GM19099 (cell line): ENCODE data around the gene SOX21.

Source experiments
- POLR2A ChIP-seq: IDR thresholded peaks from 3 replicates; pipeline ENCODE4 v1.6.1; 2011; ENCODE audit warnings: low read depth; ENCODE audit not compliant: insufficient read length; ENCODE audit errors: extremely low read depth

SOX21 gene

DNA sequence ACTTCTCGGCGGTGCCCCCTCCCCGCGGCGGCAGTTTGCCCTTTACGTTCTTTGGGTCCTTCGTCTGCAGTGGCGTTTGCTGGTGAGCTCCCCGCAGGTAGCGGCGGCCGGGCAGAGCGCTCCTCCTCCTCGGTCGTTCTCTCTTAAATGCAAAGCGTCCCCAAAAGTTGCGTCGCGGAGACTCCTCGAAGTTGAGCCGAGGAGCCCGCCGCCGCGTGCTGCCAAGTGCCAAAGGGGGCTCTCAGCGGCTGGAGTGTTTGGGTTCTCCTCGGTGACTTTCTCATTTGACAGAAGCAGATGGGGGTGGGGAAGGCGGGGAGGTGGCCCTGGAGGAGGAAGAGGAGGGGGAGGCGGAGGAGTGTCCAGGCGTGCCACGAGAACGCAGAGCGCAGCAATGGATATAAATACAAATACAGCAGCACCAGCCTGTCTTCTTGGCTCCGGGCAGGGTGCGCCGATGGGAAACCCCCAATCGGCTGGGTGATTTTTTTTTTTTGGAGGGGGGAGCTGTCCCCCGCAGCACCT is at the start of gene SOX21:
TSS of gene SOX21 (minus strand) at position 259 of the 525 bp plus-strand sequence. CDS start 496 bp downstream, outside the sequence.
- TF ChIP-seq POLR2A, result no peak

- TF ChIP-seq POLR2A, result no peak
Observed at GRCh38 chr13:94761407-94761806, 49.1 kb upstream of the SOX21 start.

DNA sequence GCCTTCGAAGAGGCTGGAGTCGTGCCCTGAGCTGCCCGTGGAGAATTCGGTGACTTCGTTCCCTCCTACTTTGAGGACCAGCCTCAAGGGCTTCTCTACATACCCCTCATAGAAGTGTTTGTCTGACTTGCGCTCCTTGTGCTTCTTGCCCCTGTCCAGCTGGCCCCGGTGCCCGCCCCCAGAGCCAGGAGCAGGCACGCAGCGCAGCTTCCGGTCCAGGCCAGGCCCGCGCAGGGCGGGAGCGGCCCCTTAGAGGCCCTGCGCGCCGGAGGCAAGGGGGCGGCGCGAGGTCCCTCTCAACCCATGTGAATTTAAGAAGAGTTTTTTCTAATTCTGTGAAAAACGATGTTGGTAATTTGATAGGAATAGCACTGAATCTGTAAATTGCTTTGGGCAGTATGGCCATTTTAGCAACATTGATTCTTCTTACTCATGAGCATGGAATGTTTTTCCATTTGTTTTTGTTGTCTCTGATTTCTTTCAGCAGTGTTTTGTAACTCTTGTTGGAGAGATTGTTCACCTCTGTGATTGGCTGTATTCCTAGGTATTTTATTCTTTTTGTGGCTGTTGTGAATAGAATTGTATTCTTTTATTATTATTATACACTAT is 46.9 kb upstream of the SOX21 start:
- no peak for TF ChIP-seq POLR2A

GRCh38 chr13:94758436-94758960 is 46.2 kb upstream of the SOX21 start:
- no peak for TF ChIP-seq POLR2A

DNA sequence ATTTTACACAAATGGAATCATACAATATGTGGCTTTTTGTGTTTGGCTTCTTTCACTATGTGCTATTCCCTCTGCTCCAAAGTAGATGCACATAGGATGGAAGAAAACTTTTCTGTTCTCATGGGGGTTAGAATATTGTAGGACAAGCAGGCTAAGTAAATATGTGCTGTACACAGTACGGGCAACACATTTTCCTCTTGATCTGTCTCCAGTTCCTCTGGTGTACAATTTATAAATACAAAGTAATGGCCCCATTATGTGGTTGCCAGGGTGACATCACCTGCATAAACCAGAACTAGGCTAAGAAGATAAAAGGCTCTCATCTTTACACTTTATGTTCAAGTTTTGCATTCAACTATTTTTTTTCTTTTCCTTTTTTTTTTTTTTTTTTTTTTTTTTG is 41.0 kb upstream of the SOX21 start:
- no peak for TF ChIP-seq POLR2A

DNA sequence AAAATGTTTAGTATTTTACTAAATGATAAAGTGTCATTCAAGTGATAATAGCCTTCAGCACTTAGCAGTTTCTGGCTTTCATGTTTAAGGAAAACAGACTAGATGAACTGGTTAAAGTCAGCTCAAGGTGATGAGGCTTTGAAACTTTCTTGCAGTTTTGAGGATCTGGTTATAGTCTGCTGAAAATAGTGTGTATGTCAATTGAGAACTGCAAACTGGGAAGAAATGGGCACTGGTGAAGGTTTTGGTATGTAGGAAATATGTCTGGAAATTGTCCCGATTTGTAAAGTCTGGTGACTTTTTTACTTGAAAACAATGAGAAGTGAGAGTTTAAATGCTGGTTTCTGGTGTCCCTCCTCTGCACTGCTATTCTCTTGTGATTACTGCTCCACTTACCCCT is 36.8 kb upstream of the SOX21 start:
- no peak for TF ChIP-seq POLR2A

DNA sequence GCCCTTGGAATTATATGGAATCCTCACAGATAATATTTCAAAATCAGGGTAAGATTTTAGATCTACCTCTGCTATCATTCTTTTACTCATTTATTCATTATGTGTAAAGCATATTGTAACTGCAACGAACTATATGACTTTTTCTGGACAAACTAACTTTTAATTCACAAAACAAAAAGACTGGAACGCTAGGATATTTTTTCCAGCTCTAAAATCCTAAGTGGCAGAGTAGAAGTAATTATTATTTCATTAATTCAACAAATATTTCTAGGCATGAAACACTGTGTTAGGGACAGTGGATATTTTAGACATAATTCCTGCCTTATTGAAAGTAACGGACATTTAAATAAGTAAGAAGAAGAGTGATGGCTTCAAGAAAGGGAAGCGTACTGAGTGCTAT is 26.9 kb upstream of the SOX21 start:
- no peak for TF ChIP-seq POLR2A

DNA sequence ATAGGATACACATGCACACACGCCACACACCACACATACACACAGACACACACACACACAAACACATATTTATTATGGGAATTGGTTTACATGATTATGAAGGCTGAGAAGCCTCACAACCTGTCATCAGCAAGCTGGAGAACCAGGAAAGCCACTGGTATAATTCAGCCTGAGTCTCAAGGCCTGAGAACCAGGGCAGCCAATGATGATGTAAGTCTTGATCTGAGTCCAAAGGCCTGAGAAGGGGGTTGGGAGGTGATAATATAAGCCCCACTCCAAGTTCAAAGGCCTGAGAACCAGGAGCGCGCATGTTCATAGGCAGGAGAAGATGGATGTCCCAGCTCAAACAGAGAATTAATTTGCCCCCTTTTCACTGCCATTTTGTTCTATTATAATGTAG is 18.7 kb upstream of the SOX21 start:
- no peak for TF ChIP-seq POLR2A

DNA sequence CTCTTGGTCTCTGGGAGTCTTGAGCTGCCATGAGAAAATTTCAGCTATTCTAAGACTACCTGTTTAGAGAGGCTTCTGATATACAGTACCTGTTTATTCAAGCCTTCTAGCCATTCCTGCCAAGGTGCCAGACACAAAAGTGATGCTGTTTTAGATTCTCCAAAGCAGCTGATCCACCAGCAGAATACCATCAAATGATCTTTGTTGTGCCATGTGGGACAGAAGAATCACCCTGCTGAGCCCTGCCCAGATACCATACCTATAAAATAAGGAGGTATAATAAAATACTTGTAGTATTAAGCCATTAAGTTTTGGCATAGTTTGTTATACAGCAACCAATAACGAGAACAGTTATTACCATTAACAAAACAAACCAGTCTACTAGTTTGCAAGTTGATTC is 14.1 kb upstream of the SOX21 start:
- no peak for TF ChIP-seq POLR2A

- TF ChIP-seq POLR2A, result no peak
Observed at GRCh38 chr13:94722609-94723345, 10.4 kb upstream of the SOX21 start.

DNA sequence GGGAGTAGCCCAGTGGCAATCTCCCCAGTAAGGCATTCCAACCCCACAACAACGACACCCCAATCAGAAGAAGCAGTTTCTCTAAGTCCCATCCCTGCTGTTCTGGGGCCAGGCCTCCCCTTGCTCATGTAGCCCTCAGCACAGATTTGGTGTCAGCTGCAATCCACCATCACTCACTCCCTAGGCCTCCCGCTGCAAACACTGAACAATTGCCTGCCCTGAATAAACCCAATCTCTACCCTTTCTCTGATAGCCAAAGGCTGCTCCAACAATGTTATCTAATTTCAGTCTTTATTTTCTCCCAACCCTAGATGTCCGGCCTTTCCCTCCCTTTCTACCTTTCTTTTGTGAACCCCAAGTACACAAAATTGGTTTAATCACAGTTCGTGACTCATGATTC is 5.6 kb upstream of the SOX21 start:
- no peak for TF ChIP-seq POLR2A

DNA sequence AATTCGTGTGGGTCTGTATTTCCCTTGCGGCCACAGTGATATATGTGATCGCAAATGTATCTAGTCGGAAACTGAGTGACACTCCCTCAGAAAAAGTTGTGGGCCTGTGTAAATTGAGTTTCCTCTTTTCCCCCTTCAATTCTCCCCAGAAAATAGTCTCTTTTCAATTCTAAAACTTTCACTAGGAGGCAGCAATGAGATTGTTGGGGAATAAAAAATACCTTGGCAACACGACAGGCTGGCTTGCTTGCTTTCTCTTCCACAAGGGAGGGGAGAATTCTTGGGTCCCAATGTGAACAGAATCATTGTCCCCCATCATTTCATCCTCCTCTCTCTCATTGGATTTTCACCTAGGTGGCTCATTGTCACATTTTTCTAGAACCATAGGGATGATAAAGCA is 3.7 kb upstream of the SOX21 start:
- no peak for TF ChIP-seq POLR2A

DNA sequence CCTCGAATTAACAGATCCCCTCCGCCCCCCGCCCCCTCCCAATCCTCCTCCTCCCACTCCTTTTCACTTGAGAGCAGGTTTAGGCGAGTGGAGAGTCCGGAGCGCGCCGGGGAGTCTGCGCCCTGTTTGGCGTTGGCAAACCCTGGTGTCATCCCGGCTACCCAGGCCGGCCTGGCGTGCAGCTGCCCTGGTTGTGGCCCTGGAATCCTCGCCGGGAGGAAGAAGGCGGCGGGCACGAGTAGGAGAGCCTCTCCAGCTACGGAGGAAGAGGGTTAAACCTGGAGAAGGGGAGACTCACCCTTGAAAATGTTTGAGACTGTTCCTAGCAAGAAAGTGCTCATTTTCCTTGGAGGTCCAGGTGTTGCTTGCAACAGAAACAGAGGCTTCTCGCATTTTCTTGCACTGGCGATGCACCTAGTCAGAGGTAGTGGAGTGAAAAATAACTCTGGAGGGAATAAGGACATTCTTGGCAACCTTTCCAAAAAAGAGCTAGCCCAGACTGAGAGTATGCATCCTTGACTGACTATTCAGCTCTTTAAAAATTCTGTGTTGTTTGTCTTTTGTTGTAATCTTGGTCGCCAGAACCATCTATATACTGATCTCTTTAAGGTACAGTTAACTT is 1.3 kb upstream of the SOX21 start:
- no peak for TF ChIP-seq POLR2A

DNA sequence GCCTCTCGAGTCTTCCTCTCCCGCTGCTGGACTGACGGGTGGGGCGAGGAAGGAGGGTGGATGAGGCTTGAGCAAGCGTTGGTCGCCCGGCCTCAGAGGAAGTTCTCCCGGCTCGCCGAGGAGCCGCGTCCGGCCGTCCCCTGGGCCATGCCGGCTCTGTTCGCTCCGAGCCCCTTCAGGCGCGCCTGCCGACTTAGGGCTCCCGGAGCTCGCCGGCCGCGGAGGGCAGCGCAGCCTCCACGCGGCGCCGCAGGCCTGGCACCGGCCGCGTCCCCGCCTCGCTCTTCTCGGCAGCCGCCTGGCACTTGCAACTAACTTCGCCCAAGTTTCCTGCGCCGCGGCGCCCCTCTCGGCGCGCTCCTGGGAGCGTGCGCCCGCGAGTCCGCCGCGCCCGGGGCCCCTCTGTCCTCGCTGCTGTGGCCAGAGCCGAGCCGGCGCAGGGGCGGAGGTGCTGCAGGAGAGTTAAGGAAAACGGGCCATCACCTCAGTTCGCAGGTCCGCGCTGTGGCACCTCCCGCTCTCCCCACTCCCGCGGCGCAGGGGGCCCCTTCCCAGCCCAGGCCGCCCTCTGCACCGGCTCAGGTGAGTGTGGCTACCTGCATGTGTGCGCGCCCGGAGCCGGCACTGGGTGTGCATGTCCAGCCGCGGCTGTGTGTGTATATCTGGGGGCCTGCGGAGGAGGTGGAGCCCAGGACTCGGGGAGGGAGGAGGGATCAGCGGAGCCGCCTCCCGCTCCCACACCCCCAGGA is 641 bp upstream of the SOX21 start:
- no peak for TF ChIP-seq POLR2A
